ENCODE measurements around the gene IQGAP2.
A peak's percentile ranks its signal among the peaks of the same experiment; 100 is the strongest.
"Not testable (repeated sequence)": the region's sequence is repeated elsewhere in the genome, so short reads cannot be mapped to it uniquely, and the experiment has no call there.

IQGAP2 gene

DNA sequence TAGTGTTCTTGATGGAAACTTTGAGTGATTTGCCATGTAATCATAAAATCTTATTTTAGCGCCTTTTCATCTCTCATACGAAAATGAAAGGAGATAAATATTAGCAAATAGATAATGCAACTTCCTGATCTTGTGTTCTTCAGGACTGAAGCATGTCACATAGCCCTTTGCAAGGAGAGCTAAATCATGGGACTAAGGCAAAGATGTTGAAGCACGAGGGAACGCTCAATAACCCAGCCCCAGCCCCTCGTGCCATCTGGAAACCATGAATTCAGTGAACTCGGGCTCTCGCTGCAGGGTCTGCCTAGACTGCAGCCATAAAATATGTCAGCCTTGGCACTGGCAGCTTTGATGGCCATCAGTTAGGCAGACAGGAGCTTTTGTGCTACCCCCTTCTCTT is 161.9 kb downstream of the IQGAP2 start:
- no peak for DNase-seq (ENCODE audit: low read depth in 3 of 3)

DNA sequence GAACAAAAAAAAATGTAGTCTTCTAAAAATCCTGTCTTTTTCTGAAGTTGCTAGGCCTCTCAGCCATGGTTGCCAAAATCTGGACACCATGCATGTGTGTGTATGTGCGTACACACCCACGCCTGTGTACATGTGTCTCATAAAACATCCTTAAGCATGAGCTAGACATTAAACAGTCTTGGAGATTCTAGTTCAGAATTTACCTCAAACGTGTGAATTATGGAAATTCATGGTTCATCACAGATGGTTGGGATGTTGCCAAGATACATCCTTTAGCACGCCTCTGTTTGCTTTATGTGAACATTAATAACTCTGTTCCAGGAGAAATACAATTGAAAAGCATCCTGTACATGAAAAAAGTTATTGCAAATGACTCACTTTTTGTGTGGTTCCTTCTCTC is 167.1 kb downstream of the IQGAP2 start:
- no peak for DNase-seq (ENCODE audit: low read depth in 3 of 3)

DNA sequence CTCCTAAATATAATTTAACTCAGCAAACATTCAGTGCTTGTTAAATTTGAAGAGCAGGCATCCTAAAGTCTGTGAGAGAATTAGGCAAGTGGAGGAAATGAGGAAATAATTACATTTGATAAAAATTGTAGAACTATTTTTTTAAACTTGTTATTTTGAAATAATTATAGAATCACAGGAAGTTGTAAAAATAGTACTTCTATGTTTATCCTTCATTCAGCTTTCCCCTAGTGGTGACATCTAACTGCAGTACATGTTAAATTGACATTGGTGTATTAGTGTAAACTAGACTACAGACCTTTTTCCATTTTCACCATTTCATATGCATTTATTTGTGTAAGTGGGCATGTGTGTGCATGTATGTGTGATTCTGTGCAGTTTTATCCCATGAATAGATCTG is 168.5 kb downstream of the IQGAP2 start:
- no peak for DNase-seq (ENCODE audit: low read depth in 3 of 3)

DNA sequence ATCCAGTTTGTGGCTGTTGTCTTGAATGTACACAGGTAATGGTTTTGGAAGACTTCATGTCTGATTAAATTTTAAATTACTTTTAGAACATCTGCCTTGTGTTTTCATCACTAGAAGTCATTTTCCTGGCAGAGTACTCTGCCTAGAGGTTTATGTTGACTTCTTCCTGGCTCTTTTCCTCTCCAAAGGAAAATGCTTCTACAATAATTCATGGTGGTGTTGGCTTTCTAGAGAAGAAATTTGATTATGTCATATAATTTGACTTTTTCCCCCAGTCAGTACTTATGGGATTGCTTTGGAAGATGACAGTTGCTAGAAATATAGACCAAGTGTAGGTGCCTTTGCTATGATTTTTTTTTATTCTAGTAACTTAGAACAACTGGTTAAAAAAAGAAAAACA is 173.4 kb downstream of the IQGAP2 start:
- no peak for DNase-seq (ENCODE audit: low read depth in 3 of 3)

DNA sequence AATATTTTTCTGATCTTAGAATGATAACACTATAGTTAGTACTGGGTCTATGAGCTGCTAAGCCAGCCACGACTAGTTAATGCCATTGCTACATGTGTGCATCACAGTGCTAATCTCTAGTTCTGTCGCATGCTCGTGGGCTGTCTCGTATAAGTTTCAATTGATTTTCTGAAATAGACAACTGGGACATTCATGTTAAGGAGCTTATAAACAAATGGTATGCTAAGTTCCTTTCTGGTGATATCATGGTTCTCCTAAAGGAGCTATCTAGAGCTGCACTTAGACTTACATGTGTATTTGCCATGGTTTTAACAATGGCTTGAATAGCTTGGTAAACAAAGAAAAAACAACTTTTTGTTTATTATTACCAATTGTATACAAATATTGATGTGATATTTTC is 173.9 kb downstream of the IQGAP2 start:
- no peak for DNase-seq (ENCODE audit: low read depth in 3 of 3)

DNA sequence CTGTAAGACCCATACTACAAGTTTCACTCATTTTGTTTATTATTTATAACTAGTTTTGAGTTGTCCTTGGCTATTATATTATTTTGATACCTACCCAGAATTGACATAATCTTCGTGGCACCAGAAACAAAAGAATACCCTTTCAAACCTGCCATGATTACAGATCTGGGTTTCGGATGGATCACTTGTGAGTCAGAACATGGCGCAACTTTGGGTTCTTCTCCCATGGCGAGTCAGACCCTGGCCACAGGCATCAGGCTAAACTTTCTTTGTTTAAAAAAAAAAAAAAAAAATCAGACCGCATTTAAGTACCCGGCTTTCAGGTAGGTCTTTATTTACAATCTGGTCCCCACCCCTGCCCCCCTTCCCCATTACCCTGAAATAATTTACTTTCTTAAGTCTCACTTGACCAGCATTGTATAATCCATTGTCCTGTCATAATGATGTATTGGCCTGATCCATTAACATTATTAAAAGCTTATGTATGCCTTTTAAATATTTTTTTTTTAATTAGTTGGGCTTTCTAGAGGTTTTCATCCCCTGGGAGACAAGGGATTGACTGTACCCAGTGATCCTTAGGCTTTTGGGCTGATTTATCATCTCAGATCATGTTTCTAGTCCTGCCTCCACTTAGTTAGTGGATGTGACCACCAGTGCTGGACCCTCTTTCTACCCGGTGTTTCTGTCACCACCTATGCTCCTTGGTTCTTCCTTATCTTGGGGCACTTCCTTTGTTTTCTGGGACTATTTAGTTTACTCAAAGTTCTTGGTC is 176.3 kb downstream of the IQGAP2 start:
- no peak for DNase-seq (ENCODE audit: low read depth in 3 of 3)

DNA sequence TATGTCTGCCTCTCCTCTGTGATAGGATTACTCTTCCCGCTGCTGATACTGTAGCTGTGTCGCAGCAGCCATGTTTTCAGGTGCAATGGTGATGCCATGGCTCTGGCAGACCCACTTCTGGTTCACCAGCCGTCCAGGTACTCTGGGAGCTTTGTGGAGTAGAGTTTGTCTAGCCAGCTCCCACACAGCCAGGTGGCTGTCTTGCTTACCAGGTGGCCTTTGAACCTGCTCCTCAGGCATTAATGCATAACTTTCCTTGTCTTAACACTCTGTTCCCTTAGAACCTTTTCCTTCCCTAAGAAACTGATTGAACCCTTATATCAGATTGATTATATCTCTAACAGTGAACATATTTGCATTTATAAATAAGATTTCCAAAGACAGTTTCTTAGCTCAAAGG is 177.9 kb downstream of the IQGAP2 start:
- DNase-seq (ENCODE audit: low read depth in 3 of 3), result no peak

DNA sequence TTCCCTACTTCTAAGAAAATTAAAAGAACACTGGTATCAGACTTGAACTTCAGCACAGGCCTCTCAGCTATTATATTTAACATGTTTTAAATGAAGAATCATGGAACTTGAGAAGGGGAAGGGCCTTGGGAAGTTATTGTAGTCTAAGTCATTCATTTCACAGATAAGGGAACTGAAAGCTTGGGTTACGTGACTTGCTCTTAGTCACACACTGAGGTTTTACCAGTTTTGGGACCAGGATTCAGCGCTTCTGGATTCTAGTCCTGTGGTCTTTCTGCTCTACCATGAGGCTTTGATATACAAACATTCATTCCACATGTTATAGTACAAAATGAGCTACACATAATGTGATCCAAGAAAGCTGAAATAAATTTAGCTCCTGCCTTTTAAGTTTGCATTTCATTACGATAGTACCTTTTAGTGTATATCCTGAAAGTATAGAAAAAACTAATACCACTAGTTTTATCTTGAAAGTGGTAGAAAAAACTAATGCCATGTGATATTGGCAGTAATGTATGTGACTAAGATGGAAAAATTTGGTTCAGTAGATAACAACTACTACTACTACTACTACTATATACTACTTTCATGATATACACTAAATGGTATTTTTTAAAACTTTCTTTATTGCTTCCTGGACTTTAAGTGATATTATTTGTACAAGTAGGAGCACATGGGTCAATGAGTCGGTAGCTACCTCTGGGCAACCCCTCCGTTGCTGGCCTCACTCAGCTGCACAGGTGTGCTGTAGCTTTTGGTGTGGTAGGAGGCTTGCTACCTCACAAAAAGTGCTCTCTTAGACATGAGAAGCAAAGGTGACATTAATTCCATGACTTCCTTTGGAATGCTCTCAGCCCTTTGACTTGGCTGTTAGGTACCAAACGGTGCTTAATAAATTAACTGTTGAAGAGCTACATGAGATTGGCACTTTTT is 179.4 kb downstream of the IQGAP2 start:
- DNase-seq (ENCODE audit: low read depth in 3 of 3), result peak in 1 of 3 experiments; percentile 6

DNA sequence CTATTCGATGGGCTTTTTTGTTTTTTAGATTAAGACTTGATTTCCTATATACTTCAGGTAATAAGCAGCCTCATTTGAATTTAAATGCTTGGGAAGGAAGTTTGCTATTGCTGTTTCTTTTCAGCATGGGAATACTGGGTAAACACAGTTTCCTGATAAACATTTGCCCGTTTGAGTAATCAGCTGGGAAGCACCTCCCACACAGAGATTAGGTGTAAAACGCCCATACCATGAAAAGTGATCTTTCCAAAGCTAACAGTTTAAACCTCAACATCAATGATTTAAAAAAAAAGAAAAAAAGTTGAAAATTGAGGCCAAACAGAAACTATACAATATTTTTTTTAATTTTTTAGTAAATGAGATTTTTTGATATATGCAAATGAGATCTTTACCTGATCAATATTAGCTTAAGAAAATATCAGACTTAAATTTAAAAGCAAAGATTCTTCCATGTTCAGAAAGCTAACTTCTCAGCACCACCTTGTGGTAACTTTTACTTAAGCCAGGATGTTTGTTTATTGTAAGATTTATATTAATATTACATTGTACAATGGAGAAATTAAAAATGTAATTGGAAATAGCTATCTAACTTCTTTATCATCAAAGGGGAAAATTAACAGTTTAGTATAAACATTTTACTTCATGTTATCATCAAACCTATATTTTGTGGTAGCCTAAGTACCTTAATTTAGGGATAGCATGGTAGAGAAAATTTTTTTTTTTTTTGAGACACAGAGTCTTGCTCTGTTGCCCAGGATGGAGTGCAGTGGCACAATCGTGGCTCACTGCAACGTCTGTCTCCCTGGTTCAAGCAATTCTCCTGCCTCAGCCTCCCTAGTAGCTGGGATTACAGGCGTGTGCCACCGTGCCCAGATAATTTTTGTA is 180.3 kb downstream of the IQGAP2 start:
- no peak for DNase-seq (ENCODE audit: low read depth in 3 of 3)

DNA sequence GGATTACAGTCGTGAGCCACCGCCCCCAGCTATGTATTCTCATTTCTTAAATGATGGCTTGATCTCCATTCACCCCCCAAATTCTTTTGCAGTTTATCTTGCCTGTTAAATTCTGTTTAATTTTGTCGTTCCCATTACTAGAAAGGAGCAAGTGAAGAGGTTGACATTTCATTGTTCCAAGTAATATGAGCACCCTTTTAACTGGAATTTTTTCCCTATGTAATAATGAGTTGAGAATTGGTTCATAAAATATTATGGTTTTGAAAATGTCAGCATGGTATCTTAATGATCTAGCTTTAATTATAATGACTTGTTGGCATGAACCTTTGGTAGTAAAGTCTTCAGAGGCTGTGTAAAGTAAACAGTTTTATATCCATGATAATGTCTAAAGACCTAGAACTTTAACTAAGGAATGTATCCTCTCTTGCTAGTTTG is 182.7 kb downstream of the IQGAP2 start:
- DNase-seq (ENCODE audit: low read depth in 3 of 3), result no peak

DNA sequence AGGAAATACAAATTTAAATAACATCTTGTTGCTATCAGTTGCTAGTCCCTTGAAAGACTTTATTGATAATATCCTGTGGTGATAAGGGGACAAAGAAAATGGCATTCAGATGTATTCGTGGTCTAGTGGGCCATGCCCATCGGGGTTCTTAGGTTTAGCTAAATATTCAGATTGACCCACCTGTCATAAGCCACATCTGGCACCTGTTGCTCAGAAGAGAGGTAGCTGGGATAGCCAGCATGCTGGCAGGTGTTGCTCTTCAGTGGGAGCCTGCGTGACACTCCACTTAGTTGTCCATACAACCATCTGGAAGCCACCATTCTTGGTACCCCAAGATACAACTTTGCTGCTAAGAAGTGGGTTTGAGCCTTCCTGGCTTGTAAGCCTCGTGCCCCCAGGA is 183.4 kb downstream of the IQGAP2 start:
- DNase-seq (ENCODE audit: low read depth in 3 of 3), result no peak

DNA sequence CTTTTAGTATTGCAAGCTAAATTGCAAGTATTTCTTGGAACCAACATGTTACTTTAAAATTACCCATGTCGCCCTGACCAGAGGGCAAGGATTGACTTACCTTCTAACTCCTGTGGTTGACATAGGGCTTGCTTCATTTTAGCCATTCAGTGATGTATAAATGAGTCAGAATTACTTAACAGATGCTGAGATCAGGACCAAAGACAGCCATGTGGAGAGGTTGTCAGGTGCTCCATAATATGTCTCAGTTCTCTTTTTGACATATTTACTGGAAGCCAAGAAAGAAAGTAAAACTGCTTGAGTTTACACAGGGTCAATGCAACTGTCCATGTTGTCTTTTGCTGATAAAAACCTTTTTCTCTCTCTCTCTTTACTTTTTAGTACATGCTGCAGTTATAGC is 186.9 kb downstream of the IQGAP2 start:
- DNase-seq (ENCODE audit: low read depth in 3 of 3), result no peak

DNA sequence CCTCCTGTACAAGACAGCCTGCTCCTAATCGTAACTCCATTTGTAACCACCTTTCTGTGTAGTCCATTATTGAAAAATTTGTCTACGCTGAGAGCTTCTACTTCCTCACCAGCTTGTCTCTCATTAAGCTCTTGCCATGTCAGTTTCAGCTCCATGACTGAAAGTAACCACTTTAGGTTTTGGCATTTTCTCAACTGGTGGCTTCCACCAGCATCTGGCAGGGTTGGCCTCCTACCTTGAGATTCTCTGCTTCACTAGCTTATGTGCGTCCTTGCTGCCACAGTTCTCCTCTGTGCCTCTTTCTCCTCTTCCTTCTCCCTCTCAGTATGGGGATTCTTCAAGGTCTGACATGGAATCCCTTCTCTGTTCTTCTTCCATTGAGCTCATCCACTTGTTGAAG is 188.3 kb downstream of the IQGAP2 start:
- no peak for DNase-seq (ENCODE audit: low read depth in 3 of 3)

DNA sequence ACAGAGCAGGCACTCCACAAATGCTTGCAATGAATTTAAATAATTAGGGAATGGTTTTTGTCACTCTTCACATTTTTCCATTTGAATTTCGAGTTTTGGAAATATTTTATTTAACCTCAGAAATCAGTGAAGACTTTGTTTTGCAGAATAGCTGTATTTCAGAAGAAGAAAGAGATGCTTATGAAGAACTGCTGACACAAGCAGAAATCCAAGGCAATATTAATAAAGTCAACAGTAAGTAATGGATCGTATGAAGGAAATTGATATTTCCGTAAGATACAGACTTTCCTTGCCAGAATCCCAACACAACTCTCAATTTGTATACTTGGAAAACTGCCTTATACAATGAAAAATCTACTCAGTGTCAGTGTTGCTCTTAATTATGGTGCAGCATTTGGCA is 189.6 kb downstream of the IQGAP2 start:
- DNase-seq (ENCODE audit: low read depth in 3 of 3), result no peak

DNA sequence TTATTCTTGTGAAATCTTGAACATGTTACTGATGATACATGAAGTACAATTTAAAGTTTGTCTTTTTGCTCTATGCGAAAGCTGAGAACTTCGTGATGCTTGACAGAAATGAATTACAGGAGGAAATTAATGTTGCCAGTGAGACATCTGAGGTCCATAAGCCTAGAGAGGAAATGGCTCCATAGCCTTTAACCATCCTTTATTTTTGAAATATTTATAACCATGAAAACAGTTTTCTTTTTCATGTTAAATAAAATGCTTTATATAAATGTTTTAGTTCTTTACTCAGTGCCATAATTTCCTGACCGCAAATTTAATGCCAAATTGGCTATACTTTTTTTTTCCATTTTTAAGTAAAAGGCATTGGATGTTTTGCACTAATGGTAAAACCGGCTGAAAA is 191.0 kb downstream of the IQGAP2 start:
- DNase-seq (ENCODE audit: low read depth in 3 of 3), result no peak

DNA sequence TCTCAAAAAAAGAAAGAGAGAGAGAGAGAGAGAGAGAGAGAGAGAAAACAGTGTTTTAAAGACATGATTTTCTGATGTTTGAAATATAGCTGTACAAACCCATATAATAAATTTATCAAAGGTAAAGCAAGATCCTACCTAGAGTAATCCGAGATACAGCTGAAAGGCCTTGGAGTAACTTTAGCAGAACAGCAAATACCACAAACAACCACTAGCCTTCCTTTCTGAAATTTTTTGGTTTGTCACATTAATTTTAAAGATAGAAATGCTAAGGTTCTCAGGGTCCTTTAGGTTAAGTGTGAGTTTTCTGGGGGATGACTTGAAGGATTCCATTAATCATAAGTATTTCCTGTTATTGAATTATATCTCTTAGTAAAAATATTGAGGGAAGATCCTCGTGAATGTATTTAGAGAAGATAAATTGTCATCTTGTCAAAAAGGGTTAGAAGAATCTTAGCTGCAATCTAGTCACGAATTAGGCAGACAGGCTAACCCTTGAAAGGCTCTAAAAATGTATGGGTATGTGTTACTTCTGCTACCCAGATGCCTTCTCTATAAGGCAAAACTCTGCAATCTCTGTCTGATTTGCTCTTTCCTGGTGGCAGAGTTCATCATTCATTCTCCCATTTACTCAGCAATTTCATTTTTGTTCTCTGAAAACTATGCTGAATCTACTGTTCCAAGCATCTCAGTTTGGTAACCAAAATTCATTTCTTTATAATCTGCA is 192.8 kb downstream of the IQGAP2 start:
- DNase-seq (ENCODE audit: low read depth in 3 of 3), result no peak

DNA sequence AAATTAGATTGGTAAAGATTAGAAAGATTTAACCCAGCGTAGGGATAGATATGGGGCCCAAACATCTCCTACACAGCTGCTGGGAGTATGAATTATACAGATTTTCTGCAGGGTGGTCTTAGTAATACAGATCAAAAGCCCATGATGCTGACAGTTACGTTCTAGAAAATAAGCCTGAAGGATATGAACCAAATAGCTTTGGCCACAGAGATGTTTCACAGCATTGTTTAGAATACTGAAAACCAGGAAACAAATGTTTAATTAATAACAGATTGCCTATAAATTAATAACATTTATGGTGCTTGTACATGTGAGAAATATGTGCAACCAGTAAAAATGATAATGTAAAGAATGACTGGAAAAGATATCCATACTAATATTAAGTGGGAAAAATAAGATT is 195.4 kb downstream of the IQGAP2 start:
- DNase-seq (ENCODE audit: low read depth in 3 of 3), result no peak

DNA sequence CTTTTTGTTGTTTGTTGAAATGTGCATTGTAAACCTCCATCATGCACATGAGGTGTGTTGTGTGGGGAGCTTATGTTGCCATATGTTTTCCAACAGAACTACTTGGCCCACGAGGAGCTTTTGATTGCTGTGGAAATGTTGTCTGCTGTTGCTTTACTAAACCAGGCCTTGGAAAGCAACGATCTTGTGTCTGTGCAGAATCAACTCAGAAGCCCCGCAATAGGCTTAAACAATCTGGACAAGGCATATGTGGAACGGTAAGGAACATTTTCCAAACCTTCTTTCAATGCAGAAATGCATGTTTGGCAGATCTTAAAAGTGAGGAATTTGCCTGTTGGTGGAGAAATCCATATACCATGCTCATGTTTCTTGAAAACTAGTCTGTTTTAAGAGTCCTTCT is 197.6 kb downstream of the IQGAP2 start:
- DNase-seq (ENCODE audit: low read depth in 3 of 3), result no peak

DNA sequence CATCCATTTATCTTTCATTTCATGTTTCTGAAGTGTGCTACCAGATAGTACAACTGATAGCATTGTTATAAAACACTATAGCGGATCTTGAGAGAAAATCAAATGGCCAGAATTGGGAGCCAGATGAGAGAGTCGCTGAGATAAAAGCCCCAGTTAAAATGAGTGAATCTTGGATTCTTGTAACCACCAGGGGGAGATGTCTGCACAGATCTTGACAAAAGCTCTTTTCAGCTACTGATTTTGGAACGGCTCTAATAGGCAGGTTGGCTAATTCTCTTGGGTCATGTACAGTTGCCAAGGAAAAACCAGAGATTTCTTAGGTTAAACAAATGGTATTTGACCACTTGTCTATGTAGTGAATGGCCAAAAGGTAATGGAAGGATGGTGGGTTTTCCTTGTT is 198.4 kb downstream of the IQGAP2 start:
- no peak for DNase-seq (ENCODE audit: low read depth in 3 of 3)

DNA sequence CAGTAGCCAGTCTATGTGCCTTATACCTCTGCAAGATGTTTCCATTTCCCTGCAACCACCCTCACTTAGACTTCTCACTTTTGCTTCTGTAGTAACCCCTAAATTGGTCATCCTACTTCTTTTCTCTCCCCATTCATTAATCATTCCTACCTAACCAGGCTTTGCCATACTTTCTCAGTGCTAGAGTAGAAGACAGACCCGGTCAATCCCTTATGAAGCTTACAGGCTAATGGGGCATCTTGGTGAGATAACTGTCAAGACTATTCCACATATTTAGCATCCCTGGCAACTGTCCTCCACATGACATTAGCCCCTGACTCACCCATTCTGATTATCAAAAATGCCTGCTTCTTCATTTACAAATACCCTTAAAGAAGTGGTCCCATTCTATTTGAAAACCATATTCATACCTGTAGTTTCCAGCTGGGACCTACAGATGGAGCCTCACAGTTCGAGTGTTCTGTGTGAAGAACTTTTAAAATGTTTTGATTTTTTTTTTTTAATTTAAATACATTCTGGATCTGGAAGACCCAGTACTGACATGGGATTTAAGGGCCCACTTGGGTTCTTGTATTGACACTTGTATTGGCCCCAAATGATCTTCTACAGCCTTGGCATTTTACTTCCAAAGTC is 199.1 kb downstream of the IQGAP2 start:
- DNase-seq (ENCODE audit: low read depth in 3 of 3), result no peak

DNA sequence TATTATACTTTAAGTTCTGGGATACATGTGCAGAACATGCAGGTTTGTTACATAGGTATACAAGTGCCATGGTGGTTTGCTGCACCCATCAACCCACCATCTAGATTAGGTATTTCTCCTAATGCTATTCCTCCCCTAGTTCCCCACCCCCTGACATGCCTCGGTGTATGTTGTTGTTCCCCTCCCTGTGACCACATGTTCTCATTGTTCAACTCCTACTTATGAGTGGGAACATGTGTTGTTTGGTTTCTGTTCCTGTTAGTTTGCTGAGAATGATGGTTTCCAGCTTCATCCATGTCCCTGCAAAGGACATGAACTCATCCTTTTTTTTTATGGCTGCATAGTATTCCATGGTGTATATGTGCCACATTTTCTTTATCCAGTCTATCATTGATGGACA is 200.9 kb downstream of the IQGAP2 start:
- not testable (repeated sequence) for DNase-seq (ENCODE audit: low read depth in 3 of 3)

All from stimulated activated CD4-positive, alpha-beta T cell treated with anti-CD3 and anti-CD28 coated beads, TNF-alpha, amount 100 ng/mL, for 24 hours (primary cell).